ENCODE measurements around the gene TP53I13.

GRCh38 chr17:29560316-29560715 is 8.2 kb upstream of the TP53I13 start:
- TF ChIP-seq POLR2A (IDR thresholded peaks at IDR 0.05; ENCODE audit: low read depth, low read length) (no peak), JUN (IDR thresholded peaks at IDR 0.05; ENCODE audit: borderline replicate concordance, insufficient read depth, insufficient read length, low read depth) (no peak), CTCF (IDR thresholded peaks at IDR 0.05; ENCODE audit: extremely low read depth in 1 of 2, insufficient read depth in 1 of 2, low read depth in 1 of 2, low read length in 2 of 2) (no peak), POLR2AphosphoS5 (IDR thresholded peaks at IDR 0.05; ENCODE audit: insufficient read depth, low read depth, low read length) (no peak), EZH2 (IDR thresholded peaks at IDR 0.05; ENCODE audit: borderline replicate concordance, low read depth, low read length, severe bottlenecking) (no peak), MYC (IDR thresholded peaks at IDR 0.05; ENCODE audit: low read depth, low read length) (no peak), GATA2 (IDR thresholded peaks at IDR 0.05; ENCODE audit: insufficient read depth, insufficient read length, low read depth, low read length) (no peak)
